ENCODE measurements around the gene SCUBE1.

The SCUBE1 gene

DNA sequence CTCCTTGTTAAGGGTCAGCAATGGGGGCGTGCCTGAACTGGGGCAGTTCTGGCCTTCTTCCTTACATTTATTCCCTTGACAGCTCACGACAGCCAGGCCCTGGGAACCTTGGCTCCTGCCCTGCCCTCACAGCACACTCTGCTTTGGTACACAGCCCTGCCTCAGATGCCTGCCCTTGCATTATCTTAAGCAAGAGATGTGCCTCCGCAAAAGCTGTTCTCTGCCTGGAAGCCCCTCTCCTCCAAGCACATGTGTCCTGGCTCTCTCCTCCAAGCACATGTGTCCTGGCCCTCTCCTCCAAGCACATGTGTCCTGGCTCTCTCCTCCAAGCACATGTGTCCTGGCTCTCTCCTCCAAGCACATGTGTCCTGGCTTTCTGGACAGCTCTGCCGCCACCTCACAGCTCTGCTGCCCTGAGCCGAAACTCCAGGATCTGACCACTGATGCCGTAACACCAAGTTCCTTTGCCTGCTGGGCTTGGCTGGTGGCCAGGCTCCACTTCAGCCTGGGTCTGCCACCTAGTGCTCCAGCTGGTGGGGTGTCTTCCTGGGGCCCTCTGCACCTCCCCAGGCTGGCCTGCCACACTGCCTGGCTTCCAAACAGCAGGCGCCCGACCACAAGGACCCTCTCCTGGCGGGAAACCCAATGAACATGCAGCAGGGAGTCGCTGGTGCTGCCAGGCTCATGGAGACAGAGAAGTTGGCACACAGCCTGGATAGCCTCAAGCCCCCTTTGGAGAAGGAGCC, 53.0 kb downstream of the SCUBE1 start:
- Histone ChIP-seq H3K27ac (replicated peaks; ENCODE audit: low read length) (no peak overlapping the region), H4K91ac (ENCODE audit: low read depth, low read length, poor library complexity) (no peak overlapping the region), H3K36me3 (replicated peaks in 1 of 2; ENCODE audit: control insufficient read depth in 2 of 2, insufficient read depth in 2 of 2, low read length in 2 of 2) (peaks cover 0 to 34% of the 10 kb centered on the region in 2 donors), H2BK5ac (ENCODE audit: low read length) (no peak overlapping the region), H3K14ac (ENCODE audit: low read length) (peak overlapping the region; percentile 10), H2BK12ac (ENCODE audit: low read length) (no peak overlapping the region), H3K9ac (ENCODE audit: low read depth, low read length, poor library complexity) (peak overlapping the region; percentile 2), H3K9me3 (replicated peaks in 1 of 2; ENCODE audit: control insufficient read depth in 2 of 2, insufficient read depth in 1 of 2, low read depth in 1 of 2, low read length in 2 of 2) (peaks cover 0 to 2% of the 10 kb centered on the region in 2 donors), H3K4me3 (ENCODE audit: low read length in 2 of 2) (no peak overlapping the region), H3K4me2 (ENCODE audit: insufficient read depth, low read length, poor library complexity, severe bottlenecking) (no peak overlapping the region), H2AK5ac (ENCODE audit: low read depth, low read length) (no peak overlapping the region), H3K4me1 (ENCODE audit: control insufficient read depth in 2 of 2, insufficient read depth in 1 of 2, low read depth in 1 of 2, low read length in 2 of 2) (peaks cover 0 to 43% of the 10 kb centered on the region in 2 donors), H2BK120ac (ENCODE audit: low read depth, low read length) (no peak overlapping the region), H4K8ac (ENCODE audit: low read depth, low read length) (no peak overlapping the region), H2BK15ac (ENCODE audit: low read length) (no peak overlapping the region), H3K79me1 (ENCODE audit: low read depth, low read length) (peaks cover 17% of the 10 kb centered on the region), H2AFZ (ENCODE audit: low read length) (no peak overlapping the region), H3K23ac (ENCODE audit: low read depth, low read length, poor library complexity) (no peak overlapping the region), H3K4ac (ENCODE audit: low read length) (no peak overlapping the region), H3K18ac (ENCODE audit: low read length) (peak overlapping the region; percentile 71), H3K27me3 (ENCODE audit: control insufficient read depth in 3 of 3, insufficient read depth in 3 of 3, low read depth in 1 of 3, low read length in 3 of 3) (peaks cover 0 to 33% (median 0%) of the 10 kb centered on the region in 3 experiments)
- WGBS, 2 donors (ENCODE audit: extremely low coverage in 2 of 2, insufficient read length in 2 of 2, insufficient replicate concordance in 1 of 2), result no CpG with 5 or more reads among the region's 10 CpGs
- no peak for DNase-seq (ENCODE audit: low spot score)

DNA sequence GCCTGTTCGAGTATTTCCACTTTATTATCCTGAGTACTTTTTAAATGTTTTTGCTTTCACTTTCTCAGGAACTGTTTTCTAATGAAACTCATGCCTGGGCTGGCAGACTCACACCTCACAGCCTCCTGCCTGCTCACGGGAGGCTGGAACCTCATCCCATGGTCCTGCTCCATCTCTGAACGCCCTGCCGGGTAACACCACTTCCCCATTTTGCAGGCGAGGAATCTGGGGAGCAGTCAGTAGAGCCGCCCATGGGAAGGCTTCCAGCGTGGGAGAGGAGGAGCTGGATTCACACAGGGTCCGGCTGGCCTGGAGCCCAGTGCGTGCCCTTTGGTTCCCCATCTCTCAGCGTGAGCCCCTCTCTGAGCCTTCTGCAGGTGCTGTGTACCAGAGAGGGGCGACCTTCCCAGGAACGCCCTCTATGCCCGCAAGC, 53.6 kb downstream of the SCUBE1 start:
- Histone ChIP-seq H3K9me3 (replicated peaks in 1 of 2; ENCODE audit: control insufficient read depth in 2 of 2, insufficient read depth in 1 of 2, low read depth in 1 of 2, low read length in 2 of 2) (peaks cover 0 to 2% of the 10 kb centered on the region in 2 donors), H3K4me2 (ENCODE audit: insufficient read depth, low read length, poor library complexity, severe bottlenecking) (no peak overlapping the region), H3K27ac (replicated peaks; ENCODE audit: low read length) (no peak overlapping the region), H3K79me1 (ENCODE audit: low read depth, low read length) (peaks cover 17% of the 10 kb centered on the region), H3K27me3 (ENCODE audit: control insufficient read depth in 3 of 3, insufficient read depth in 3 of 3, low read depth in 1 of 3, low read length in 3 of 3) (peaks cover 0 to 33% (median 0%) of the 10 kb centered on the region in 3 experiments), H4K91ac (ENCODE audit: low read depth, low read length, poor library complexity) (no peak overlapping the region), H2AFZ (ENCODE audit: low read length) (peak overlapping the region; percentile 6), H2AK5ac (ENCODE audit: low read depth, low read length) (no peak overlapping the region), H2BK12ac (ENCODE audit: low read length) (no peak overlapping the region), H2BK120ac (ENCODE audit: low read depth, low read length) (no peak overlapping the region), H2BK5ac (ENCODE audit: low read length) (no peak overlapping the region), H3K18ac (ENCODE audit: low read length) (no peak overlapping the region), H3K9ac (ENCODE audit: low read depth, low read length, poor library complexity) (no peak overlapping the region), H3K14ac (ENCODE audit: low read length) (no peak overlapping the region), H3K36me3 (replicated peaks in 1 of 2; ENCODE audit: control insufficient read depth in 2 of 2, insufficient read depth in 2 of 2, low read length in 2 of 2) (peaks cover 0 to 38% of the 10 kb centered on the region in 2 donors), H3K4ac (ENCODE audit: low read length) (no peak overlapping the region), H3K23ac (ENCODE audit: low read depth, low read length, poor library complexity) (no peak overlapping the region), H2BK15ac (ENCODE audit: low read length) (no peak overlapping the region), H4K8ac (ENCODE audit: low read depth, low read length) (no peak overlapping the region), H3K4me3 (ENCODE audit: low read length in 2 of 2) (no peak overlapping the region), H3K4me1 (ENCODE audit: control insufficient read depth in 2 of 2, insufficient read depth in 1 of 2, low read depth in 1 of 2, low read length in 2 of 2) (peaks cover 0 to 43% of the 10 kb centered on the region in 2 donors)
- no CpG with 5 or more reads among the region's 13 CpGs for WGBS, 2 donors (ENCODE audit: extremely low coverage in 2 of 2, insufficient read length in 2 of 2, insufficient replicate concordance in 1 of 2)
- no peak for DNase-seq (ENCODE audit: low spot score)

DNA sequence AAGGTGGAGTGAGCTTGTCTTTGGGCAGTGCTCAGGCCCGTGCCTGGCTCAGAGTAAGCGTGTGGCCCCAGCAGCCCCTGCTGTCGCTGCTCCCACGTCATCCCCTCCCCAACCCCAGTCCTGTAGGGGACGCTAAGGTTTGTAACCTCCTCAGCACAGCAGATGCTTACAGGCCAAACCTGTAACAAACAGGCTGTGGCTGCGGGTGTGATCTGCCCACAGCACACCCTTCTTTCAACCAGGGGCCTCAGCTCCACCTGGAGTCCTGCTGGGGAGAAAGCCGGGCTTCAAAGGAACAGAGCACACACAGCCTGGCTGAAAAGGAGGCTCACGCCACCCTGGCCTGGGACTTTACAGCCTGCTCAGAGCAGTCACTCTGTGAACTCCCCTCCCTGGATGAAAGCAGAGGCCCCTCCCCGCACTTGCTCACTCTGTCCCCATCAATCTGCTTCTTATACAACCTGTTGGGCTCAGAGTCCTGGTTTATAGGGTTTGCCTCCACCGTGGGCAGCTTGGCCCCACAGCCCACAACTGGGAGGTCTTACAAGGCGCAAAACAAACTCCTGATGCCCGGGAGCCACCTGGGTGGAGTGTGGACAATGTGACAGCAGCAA, 54.3 kb downstream of the SCUBE1 start:
- Histone ChIP-seq H2BK12ac (ENCODE audit: low read length) (peak overlapping the region; percentile 51), H2BK15ac (ENCODE audit: low read length) (no peak overlapping the region), H2AFZ (ENCODE audit: low read length) (peak overlapping the region; percentile 6), H3K79me1 (ENCODE audit: low read depth, low read length) (peaks cover 17% of the 10 kb centered on the region), H3K4ac (ENCODE audit: low read length) (no peak overlapping the region), H3K36me3 (replicated peaks in 1 of 2; ENCODE audit: control insufficient read depth in 2 of 2, insufficient read depth in 2 of 2, low read length in 2 of 2) (peaks cover 0 to 43% of the 10 kb centered on the region in 2 donors), H3K9ac (ENCODE audit: low read depth, low read length, poor library complexity) (peak overlapping the region; percentile 54), H3K23ac (ENCODE audit: low read depth, low read length, poor library complexity) (peak overlapping the region; percentile 49), H3K4me2 (ENCODE audit: insufficient read depth, low read length, poor library complexity, severe bottlenecking) (no peak overlapping the region), H3K4me3 (ENCODE audit: low read length in 2 of 2) (peak overlapping the region in 1 of 2 donors; percentile 26), H3K9me3 (replicated peaks in 1 of 2; ENCODE audit: control insufficient read depth in 2 of 2, insufficient read depth in 1 of 2, low read depth in 1 of 2, low read length in 2 of 2) (peaks cover 0 to 2% of the 10 kb centered on the region in 2 donors), H3K4me1 (ENCODE audit: control insufficient read depth in 2 of 2, insufficient read depth in 1 of 2, low read depth in 1 of 2, low read length in 2 of 2) (peaks cover 0 to 36% of the 10 kb centered on the region in 2 donors), H4K8ac (ENCODE audit: low read depth, low read length) (no peak overlapping the region), H3K14ac (ENCODE audit: low read length) (peak overlapping the region; percentile 21), H2AK5ac (ENCODE audit: low read depth, low read length) (peak overlapping the region; percentile 21), H3K18ac (ENCODE audit: low read length) (peak overlapping the region; percentile 84), H2BK120ac (ENCODE audit: low read depth, low read length) (no peak overlapping the region), H3K27me3 (ENCODE audit: control insufficient read depth in 3 of 3, insufficient read depth in 3 of 3, low read depth in 1 of 3, low read length in 3 of 3) (peaks cover 0 to 37% (median 0%) of the 10 kb centered on the region in 3 experiments), H4K91ac (ENCODE audit: low read depth, low read length, poor library complexity) (peak overlapping the region; percentile 13), H3K27ac (replicated peaks; ENCODE audit: low read length) (no peak overlapping the region), H2BK5ac (ENCODE audit: low read length) (no peak overlapping the region)
- no peak for DNase-seq (ENCODE audit: low spot score)
- no CpG with 5 or more reads among the region's 12 CpGs for WGBS, 2 donors (ENCODE audit: extremely low coverage in 2 of 2, insufficient read length in 2 of 2, insufficient replicate concordance in 1 of 2)

DNA sequence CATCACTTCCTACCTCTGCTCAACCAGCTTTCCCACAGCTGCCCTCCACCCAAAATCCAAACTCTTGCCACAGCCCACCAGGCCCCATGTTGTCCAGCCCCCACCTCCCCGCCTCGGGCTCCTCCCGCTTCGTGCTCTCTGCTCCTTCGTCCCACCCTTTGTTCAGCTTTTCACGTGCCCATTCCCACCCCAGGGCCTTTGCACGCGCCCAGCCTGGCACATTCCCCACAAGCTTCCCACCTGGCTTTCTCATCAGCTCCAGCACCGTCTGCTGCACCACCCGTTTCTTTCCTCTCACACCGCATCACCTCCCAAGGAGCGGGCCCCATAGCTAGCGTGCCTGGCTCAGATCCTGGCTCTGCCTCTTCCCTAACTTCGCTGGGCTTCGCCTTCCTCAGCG, 54.8 kb downstream of the SCUBE1 start:
- peak overlapping the region; percentile 51 for H2BK12ac ChIP-seq (ENCODE audit: low read length)
- peak overlapping the region in 1 of 2 donors; percentile 26 for H3K4me3 ChIP-seq (ENCODE audit: low read length in 2 of 2)
- H4K8ac ChIP-seq (ENCODE audit: low read depth, low read length), result no peak overlapping the region
- H3K4me2 ChIP-seq (ENCODE audit: insufficient read depth, low read length, poor library complexity, severe bottlenecking), result no peak overlapping the region
- peaks cover 0 to 32% of the 10 kb centered on the region in 2 donors for H3K4me1 ChIP-seq (ENCODE audit: control insufficient read depth in 2 of 2, insufficient read depth in 1 of 2, low read depth in 1 of 2, low read length in 2 of 2)
- H3K14ac ChIP-seq (ENCODE audit: low read length), result peak overlapping the region; percentile 21
- peak overlapping the region; percentile 21 for H2AK5ac ChIP-seq (ENCODE audit: low read depth, low read length)
- peaks cover 0 to 38% (median 0%) of the 10 kb centered on the region in 3 experiments for H3K27me3 ChIP-seq (ENCODE audit: control insufficient read depth in 3 of 3, insufficient read depth in 3 of 3, low read depth in 1 of 3, low read length in 3 of 3)
- no peak overlapping the region for H3K4ac ChIP-seq (ENCODE audit: low read length)
- DNase-seq (ENCODE audit: low spot score), result no peak
- H2BK15ac ChIP-seq (ENCODE audit: low read length), result no peak overlapping the region
- no peak overlapping the region for H2BK120ac ChIP-seq (ENCODE audit: low read depth, low read length)
- no peak overlapping the region for H3K27ac ChIP-seq (replicated peaks; ENCODE audit: low read length)
- H3K36me3 ChIP-seq (replicated peaks in 1 of 2; ENCODE audit: control insufficient read depth in 2 of 2, insufficient read depth in 2 of 2, low read length in 2 of 2), result peaks cover 0 to 43% of the 10 kb centered on the region in 2 donors
- H3K18ac ChIP-seq (ENCODE audit: low read length), result peak overlapping the region; percentile 84
- H2BK5ac ChIP-seq (ENCODE audit: low read length), result no peak overlapping the region
- peak overlapping the region; percentile 13 for H4K91ac ChIP-seq (ENCODE audit: low read depth, low read length, poor library complexity)
- peak overlapping the region; percentile 49 for H3K23ac ChIP-seq (ENCODE audit: low read depth, low read length, poor library complexity)
- peaks cover 16% of the 10 kb centered on the region for H3K79me1 ChIP-seq (ENCODE audit: low read depth, low read length)
- WGBS, 2 donors (ENCODE audit: extremely low coverage in 2 of 2, insufficient read length in 2 of 2, insufficient replicate concordance in 1 of 2), result no CpG with 5 or more reads among the region's 16 CpGs
- H3K9ac ChIP-seq (ENCODE audit: low read depth, low read length, poor library complexity), result peak overlapping the region; percentile 54
- H3K9me3 ChIP-seq (replicated peaks in 1 of 2; ENCODE audit: control insufficient read depth in 2 of 2, insufficient read depth in 1 of 2, low read depth in 1 of 2, low read length in 2 of 2), result peaks cover 0 to 2% of the 10 kb centered on the region in 2 donors
- no peak overlapping the region for H2AFZ ChIP-seq (ENCODE audit: low read length)

Measured in neuronal stem cell (in vitro differentiated cells).